H54 (cell line): ENCODE data around the gene CTNNA3.

ENCODE experiments used
- DNase-seq: peaks from one replicate; pipeline ENCODE4 v3.0.0; 2011; ENCODE audit warnings: low spot score, mixed read lengths; ENCODE audit not compliant: insufficient read length
- FAIRE-seq: peaks from 3 replicates; lab custom pipeline; 2011; peaks lifted over from hg19 to GRCh38; lab: Jason Lieb, UNC
- POLR2A ChIP-seq: IDR thresholded peaks from 2 replicates; pipeline ENCODE4 v1.6.1; 2011; ENCODE audit warnings: low read depth, mild to moderate bottlenecking, low read length

Gene CTNNA3

DNA sequence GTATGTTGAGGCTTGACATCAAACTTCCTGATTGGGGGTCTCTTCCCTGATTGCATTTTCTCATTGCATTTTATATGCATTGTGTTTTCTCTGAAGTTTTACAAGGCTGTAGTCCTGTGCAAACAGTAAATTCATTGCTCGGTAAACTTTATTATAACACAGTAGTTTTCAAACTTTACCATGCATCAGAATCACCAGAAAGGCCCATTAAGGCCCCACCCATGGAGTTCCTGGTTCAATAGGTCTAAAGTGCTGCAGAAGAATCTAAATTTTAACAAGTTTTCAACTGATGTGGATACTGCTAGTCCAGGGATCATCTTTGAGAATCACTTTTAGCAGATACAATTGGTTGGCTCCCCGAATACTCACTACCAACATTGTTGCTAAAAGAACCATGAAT is 1404.9 kb downstream of the CTNNA3 start:
- no peak for DNase-seq
- no peak for FAIRE-seq
- TF ChIP-seq POLR2A: no peak

DNA sequence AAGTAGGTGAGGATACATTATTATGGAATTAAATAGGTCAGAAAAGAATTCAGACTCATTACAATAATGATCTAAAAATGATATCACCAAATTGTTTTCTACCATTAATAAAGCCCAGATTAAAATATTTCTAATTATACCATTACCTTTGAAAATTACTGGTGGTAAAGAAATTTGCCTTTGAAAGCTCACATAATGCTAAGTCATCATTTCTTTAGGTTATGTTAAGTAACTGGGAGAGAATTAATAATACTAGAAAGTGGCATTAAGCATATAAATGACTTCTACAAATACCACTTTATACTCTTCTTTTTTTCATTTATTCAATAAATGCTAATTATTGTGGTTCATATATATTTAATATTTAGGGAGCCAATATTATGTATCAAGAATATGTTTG is 1411.4 kb downstream of the CTNNA3 start:
- no peak for TF ChIP-seq POLR2A
- FAIRE-seq (no peak), DNase-seq (no peak)

GRCh38 chr10:66283874-66284464 is 1412.0 kb downstream of the CTNNA3 start:
- no peak for FAIRE-seq
- TF ChIP-seq POLR2A: no peak

GRCh38 chr10:66283064-66283463 is 1412.9 kb downstream of the CTNNA3 start:
- DNase-seq (no peak), FAIRE-seq (no peak)
- no peak for TF ChIP-seq POLR2A

More at GRCh38 chr10:66283874-66284464, 1412.0 kb downstream of the CTNNA3 start:
- no peak for DNase-seq

DNA sequence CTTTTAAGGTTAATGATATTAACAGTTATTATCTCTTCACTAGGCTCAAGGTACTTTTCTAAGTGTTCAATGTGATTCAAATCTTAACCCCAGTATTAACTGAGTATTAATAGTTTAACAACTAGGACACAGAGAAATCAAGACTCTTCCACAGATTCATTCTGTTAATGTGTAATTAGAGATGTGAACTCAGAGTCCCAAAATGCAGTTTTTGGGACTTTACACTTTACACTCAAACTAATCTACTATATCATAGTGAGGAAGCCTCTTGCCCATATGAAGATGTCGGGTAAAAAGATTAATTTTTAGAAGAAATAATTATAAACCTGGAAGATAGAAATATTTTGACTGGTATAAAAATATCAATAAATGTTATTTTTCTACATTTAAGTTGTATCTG is 1414.7 kb downstream of the CTNNA3 start:
- FAIRE-seq (no peak), DNase-seq (no peak)
- no peak for TF ChIP-seq POLR2A

GRCh38 chr10:66277481-66277880 is 1418.5 kb downstream of the CTNNA3 start:
- FAIRE-seq (no peak), DNase-seq (no peak)
- no peak for TF ChIP-seq POLR2A

DNA sequence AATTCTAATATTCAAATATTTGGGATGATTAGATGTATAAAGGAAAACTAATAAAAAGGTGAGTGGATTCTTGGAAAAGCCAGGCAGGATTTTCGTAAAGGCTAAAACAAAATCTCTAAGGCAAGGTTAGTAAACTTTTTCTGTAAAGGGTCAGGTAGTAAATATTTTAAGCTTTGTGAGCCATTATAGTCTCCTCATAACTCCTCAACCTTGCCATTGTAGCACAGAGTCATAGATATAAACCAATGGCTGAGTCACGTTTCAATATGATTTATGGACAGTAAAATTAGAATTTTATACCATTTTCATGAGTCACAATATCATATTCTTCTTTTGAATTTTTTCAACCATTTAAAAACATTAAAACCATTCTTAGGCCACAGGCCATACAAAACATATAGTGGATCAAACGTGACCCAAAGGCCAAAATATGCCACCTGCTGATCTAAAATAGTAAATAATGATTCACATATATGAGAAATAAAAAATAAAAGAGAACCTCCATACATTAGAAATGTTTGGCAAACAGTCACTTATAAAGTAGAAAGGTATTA is 1422.0 kb downstream of the CTNNA3 start:
- FAIRE-seq (no peak), DNase-seq (no peak)
- TF ChIP-seq POLR2A: no peak

- DNase-seq (no peak), FAIRE-seq (no peak)
- no peak for TF ChIP-seq POLR2A
Measured at GRCh38 chr10:66265398-66265797, 1430.6 kb downstream of the CTNNA3 start.

DNA sequence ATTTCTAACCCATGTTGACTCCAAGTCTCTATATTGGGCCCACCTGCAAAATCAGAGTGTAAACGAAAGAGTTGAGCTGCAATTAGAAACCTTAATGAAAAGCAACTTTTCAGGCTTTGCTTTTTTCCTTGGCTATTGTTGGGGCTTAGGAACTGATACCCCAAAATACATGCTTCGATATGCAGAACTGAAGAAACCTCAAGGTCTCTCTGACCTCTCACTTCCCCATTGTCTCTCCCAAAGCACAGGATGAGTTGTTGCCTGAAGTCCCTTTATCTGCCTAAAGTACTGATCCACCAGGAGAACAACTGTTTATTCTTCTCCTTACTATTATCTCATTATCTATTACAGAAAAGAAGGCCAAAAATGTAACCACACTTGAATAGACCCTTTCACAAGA is 1436.2 kb downstream of the CTNNA3 start:
- DNase-seq (no peak), FAIRE-seq (no peak)
- no peak for TF ChIP-seq POLR2A

GRCh38 chr10:66258693-66259092 is 1437.3 kb downstream of the CTNNA3 start:
- TF ChIP-seq POLR2A: no peak
- DNase-seq (no peak), FAIRE-seq (no peak)

DNA sequence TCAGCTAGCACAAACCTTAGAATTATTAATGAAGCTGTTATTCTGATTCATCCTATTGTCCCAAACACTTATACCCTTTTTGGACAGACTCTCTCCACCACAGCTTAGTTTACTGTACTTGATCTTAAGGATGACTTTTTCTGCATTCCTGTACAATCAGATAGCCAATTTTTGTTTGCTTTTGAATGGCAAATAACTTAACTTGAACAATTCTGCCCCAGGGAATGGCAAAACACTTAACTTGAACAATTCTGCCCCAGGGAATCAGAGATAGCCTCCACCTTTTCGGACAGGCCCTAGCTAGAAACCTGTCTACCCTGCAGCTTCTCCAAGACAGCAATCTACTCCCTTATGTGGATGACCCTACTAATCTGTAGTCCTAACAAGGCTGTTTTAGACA is 1438.2 kb downstream of the CTNNA3 start:
- TF ChIP-seq POLR2A: no peak
- FAIRE-seq (no peak), DNase-seq (no peak)

DNA sequence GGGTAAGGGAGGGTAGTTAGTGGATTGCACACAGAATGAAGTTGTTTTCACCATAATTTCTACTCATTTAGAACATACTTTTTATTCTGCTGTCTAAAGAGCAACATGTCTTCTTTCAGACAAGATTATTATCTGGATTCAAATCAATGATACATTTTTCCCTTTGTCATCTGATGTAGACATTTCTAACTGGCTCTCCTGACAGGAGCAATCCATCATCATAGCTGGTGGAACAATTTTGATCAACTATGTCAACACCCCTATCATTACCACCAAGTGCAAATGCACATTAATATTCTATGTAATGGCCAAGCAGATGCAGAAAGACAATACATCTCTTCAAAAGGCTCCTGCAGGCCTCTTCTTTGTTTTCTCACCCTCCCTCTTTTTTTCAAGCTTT is 1443.0 kb downstream of the CTNNA3 start:
- FAIRE-seq: no peak
- TF ChIP-seq POLR2A: no peak
- DNase-seq: no peak

GRCh38 chr10:66246177-66246576 is 1449.8 kb downstream of the CTNNA3 start:
- no peak for TF ChIP-seq POLR2A
- no peak for DNase-seq
- no peak for FAIRE-seq

GRCh38 chr10:66244953-66245352 is 1451.0 kb downstream of the CTNNA3 start:
- no peak for FAIRE-seq
- TF ChIP-seq POLR2A: no peak

GRCh38 chr10:66242885-66243284 is 1453.1 kb downstream of the CTNNA3 start:
- DNase-seq (no peak), FAIRE-seq (no peak)
- no peak for TF ChIP-seq POLR2A

More at GRCh38 chr10:66244953-66245352, 1451.0 kb downstream of the CTNNA3 start:
- DNase-seq: no peak
